ENCODE measurements around the gene TRPC4AP.
"Not testable (repeated sequence)": the region's sequence is repeated elsewhere in the genome, so short reads cannot be mapped to it uniquely, and the experiment has no call there.

The TRPC4AP gene

GRCh38 chr20:35055445-35056276 is 36.9 kb downstream of the TRPC4AP start:
- DNase-seq: no peak

- DNase-seq: no peak
Measured at GRCh38 chr20:35054814-35055213, 37.8 kb downstream of the TRPC4AP start.

GRCh38 chr20:35052616-35053015 is 40.0 kb downstream of the TRPC4AP start:
- not testable (repeated sequence) for DNase-seq

- no peak for DNase-seq
Measured at GRCh38 chr20:35049776-35050352, 42.7 kb downstream of the TRPC4AP start.

GRCh38 chr20:35048739-35049138 is 43.9 kb downstream of the TRPC4AP start:
- DNase-seq: no peak

GRCh38 chr20:35042268-35042667 is 50.3 kb downstream of the TRPC4AP start:
- no peak for DNase-seq

- no peak for DNase-seq
Measured at GRCh38 chr20:35040646-35041045, 52.0 kb downstream of the TRPC4AP start.

- DNase-seq: no peak
Measured at GRCh38 chr20:35039846-35040489, 52.6 kb downstream of the TRPC4AP start.

GRCh38 chr20:35039146-35039545 is 53.5 kb downstream of the TRPC4AP start:
- no peak for DNase-seq

- no peak for DNase-seq
Measured at GRCh38 chr20:35034145-35034544, 58.5 kb downstream of the TRPC4AP start.

- no peak for DNase-seq
Measured at GRCh38 chr20:35030136-35030535, 62.5 kb downstream of the TRPC4AP start.

GRCh38 chr20:35027301-35027700 is 65.3 kb downstream of the TRPC4AP start:
- no peak for DNase-seq

- DNase-seq: no peak
Measured at GRCh38 chr20:35025116-35025515, 67.5 kb downstream of the TRPC4AP start.

GRCh38 chr20:35023624-35024023 is 69.0 kb downstream of the TRPC4AP start:
- no peak for DNase-seq

- no peak for DNase-seq
Measured at GRCh38 chr20:35021831-35022230, 70.8 kb downstream of the TRPC4AP start.

- DNase-seq: no peak
Measured at GRCh38 chr20:35021063-35021462, 71.5 kb downstream of the TRPC4AP start.

GRCh38 chr20:35020108-35020928 is 72.3 kb downstream of the TRPC4AP start:
- DNase-seq: no peak

- DNase-seq: no peak
Measured at GRCh38 chr20:35018590-35019371, 73.8 kb downstream of the TRPC4AP start.

GRCh38 chr20:35017099-35017835 is 75.3 kb downstream of the TRPC4AP start:
- no peak for DNase-seq

- DNase-seq: no peak
Measured at GRCh38 chr20:35015863-35016193, 76.8 kb downstream of the TRPC4AP start.

GRCh38 chr20:35014537-35014936 is 78.1 kb downstream of the TRPC4AP start:
- no peak for DNase-seq
